Measurements from ENCODE around the gene VAMP4.
"Not testable (repeated sequence)": the region's sequence is repeated elsewhere in the genome, so short reads cannot be mapped to it uniquely, and the experiment has no call there.

Gene VAMP4

DNA sequence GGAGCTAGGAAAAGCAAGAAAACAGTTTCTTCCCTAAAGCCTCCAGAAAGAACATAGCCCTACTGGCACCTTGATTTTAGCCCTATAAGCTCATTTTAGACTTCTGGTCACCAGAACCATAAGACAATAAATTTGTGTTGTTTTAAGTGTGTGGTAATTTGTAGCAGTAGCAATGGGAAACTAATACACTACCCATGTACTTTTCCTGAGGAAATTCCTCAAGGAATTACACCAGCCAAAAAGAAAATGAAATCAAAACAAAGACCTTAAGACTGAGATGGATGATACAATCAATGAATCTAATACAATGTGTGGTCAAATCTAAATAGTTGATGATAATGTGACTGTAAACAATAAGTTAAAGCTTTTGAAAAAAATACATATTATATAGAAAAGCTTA lies 11.8 kb downstream of the VAMP4 start:
- no peak for TF ChIP-seq CTCF (IDR thresholded peaks at IDR 0.05; ENCODE audit: low read depth, low read length, missing control alignments)
- H3K4me3 ChIP-seq (replicated peaks; ENCODE audit: low read depth, low read length), result no peak overlapping the region
- no peak for DNase-seq (ENCODE audit: extremely low read depth, low read depth)

DNA sequence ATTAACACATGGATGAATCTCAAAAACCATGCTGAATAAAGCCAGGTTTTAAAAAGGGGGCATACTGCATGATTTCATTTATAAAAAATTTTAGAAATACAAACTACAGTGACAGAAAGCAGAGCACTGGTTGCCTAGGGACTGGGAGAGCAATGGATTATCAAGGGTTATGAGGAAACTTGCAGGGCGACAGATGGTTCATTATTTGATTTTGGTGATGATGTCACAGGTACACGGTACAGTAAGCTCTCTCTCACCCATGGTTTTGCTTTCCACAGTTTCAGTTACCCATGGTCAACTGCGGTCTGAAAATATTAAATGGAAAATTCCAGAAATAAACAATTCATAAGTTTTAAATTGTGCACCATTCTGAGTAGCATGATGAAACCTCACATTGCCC lies 14.1 kb downstream of the VAMP4 start:
- no peak overlapping the region for H3K4me3 ChIP-seq (replicated peaks; ENCODE audit: low read depth, low read length)
- DNase-seq (ENCODE audit: extremely low read depth, low read depth), result no peak
- no peak for TF ChIP-seq CTCF (IDR thresholded peaks at IDR 0.05; ENCODE audit: low read depth, low read length, missing control alignments)

GRCh38 chr1:171723180-171723579 lies 18.7 kb downstream of the VAMP4 start:
- not testable (repeated sequence) for DNase-seq (ENCODE audit: extremely low read depth, low read depth); H3K4me3 ChIP-seq (replicated peaks; ENCODE audit: low read depth, low read length)

GRCh38 chr1:171718848-171719247 lies 23.0 kb downstream of the VAMP4 start:
- TF ChIP-seq CTCF (IDR thresholded peaks at IDR 0.05; ENCODE audit: low read depth, low read length, missing control alignments), result no peak
- no peak overlapping the region for H3K4me3 ChIP-seq (replicated peaks; ENCODE audit: low read depth, low read length)
- DNase-seq (ENCODE audit: extremely low read depth, low read depth), result no peak

DNA sequence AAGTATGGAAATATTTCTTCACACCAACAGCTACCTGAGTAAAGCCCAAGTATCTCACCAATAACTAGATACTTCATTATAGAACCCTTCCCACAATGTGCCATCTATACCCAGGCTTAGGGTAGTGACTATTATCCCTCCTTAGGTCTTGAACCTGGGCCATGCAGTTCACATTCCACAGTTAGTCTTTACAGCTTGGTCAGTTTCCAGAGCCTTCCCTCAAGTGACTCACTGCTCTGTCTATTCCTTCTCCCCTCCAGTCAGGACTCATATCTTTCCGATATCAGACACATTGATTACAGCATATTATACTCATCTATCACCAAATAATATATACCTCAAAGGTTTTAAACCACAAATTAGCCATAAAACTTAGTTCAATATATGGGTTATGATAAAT lies 23.6 kb downstream of the VAMP4 start:
- no peak for DNase-seq (ENCODE audit: extremely low read depth, low read depth)
- TF ChIP-seq CTCF (IDR thresholded peaks at IDR 0.05; ENCODE audit: low read depth, low read length, missing control alignments), result no peak
- H3K4me3 ChIP-seq (replicated peaks; ENCODE audit: low read depth, low read length), result no peak overlapping the region

DNA sequence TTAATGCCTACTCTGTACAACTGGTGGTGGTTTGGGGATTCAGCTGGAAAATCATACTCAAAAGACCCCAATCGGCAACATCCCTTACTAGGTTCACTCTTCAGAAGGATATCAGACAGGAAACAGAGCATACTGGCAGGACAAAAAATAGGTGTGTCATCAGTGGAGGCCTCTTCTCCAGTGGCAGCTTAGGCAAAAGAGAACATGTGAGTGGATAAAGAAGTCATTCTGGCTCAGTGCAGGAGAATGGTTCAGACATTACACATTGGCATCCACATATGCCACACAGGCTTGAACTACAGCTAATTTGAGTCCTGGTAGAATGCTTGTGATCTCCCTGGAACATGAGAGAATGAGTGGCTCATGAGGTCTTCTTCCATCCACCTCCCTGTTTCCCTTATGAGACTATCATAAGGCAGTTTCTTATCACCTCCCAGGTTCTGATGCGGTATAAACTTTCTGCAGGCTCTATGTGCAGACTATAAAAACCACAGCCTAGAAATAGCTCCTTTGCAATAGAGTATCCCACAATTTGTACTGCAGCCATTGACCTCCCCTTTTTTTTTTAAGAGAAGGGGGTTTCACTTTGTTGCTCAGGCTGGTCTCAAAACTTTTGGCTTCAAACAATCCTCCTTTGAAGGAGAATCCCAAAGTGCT lies 24.7 kb downstream of the VAMP4 start:
- no peak overlapping the region for H3K4me3 ChIP-seq (replicated peaks; ENCODE audit: low read depth, low read length)
- no peak for TF ChIP-seq CTCF (IDR thresholded peaks at IDR 0.05; ENCODE audit: low read depth, low read length, missing control alignments)
- DNase-seq (ENCODE audit: extremely low read depth, low read depth), result no peak

DNA sequence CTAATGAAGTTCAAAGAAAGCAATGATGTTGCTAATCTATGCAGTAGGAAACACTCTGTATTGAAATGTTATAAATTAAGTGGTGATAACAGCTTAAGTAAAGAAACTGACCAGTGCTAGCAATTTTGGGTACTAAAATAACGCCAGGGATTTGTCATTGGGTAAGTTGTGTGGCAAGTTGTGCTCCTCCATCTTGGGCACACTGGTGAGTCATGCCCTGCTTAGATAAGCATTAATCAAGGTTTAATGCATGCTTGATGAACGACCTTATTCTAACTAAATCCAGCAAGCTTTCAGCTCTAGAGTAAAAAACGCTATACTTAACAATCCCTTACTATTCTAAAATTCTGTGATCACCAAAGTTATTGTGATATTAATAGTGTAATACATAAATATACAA lies 25.2 kb downstream of the VAMP4 start:
- no peak for TF ChIP-seq CTCF (IDR thresholded peaks at IDR 0.05; ENCODE audit: low read depth, low read length, missing control alignments)
- no peak overlapping the region for H3K4me3 ChIP-seq (replicated peaks; ENCODE audit: low read depth, low read length)
- no peak for DNase-seq (ENCODE audit: extremely low read depth, low read depth)
